Ovary (tissue), 3 donors: ENCODE results near the gene CD101.

Experiments
- CTCF ChIP-seq, 3 donors: fragments of 450-650 bp in 2 of 3; fragments of 200-600 bp in 1 of 3; IDR thresholded peaks; one replicate each; pipeline versions ENCODE4 v1.5.1 to v1.8.0; 2016 to 2022; ENCODE audit warnings: antibody characterized with exemption in 3 of 3, mild to moderate bottlenecking in 1 of 3
- EP300 ChIP-seq: sonication (generic); formaldehyde crosslinking; IDR thresholded peaks from one replicate; pipeline ENCODE4 v1.6.1; 2017; ENCODE audit warnings: antibody characterized with exemption
- POLR2A ChIP-seq: fragments of 450-650 bp; IDR thresholded peaks from one replicate; pipeline ENCODE4 v1.6.1; 2017; ENCODE audit warnings: antibody characterized with exemption, mild to moderate bottlenecking, moderate library complexity
- donor health status: DM: no; HTN: no; CAD: no.

GRCh38 chr1:117015724-117016123 lies 14.2 kb downstream of the CD101 start:
- TF ChIP-seq EP300 = no peak
- TF ChIP-seq CTCF (IDR thresholded peaks at IDR 0.05) = no peak
- TF ChIP-seq POLR2A = no peak
